HepG2 (cell line): Measurements from ENCODE around the gene WDR19. TPM values are rescaled to one million over a fixed set of nuclear protein-coding genes. Genes with fewer than 3 reads are reported as not detected.

Experiments used
- DPF2 ChIP-seq: sonication (generic); formaldehyde crosslinking; IDR thresholded peaks from 2 replicates; pipeline ENCODE4 v1.4.0; 2020; ENCODE audit warnings: mild to moderate bottlenecking, low read depth, missing genetic modification reagents, borderline replicate concordance
- GATA4 ChIP-seq: sonication (generic); IDR thresholded peaks from 2 replicates; pipeline ENCODE4 v1.6.1; 2016; ENCODE audit warnings: antibody characterized with exemption, low read depth, borderline replicate concordance
- HOXD1 ChIP-seq: sonication (generic); formaldehyde crosslinking; IDR thresholded peaks from 2 replicates; pipeline ENCODE4 v1.5.0; 2020; ENCODE audit warnings: missing genetic modification reagents
- IRX3 ChIP-seq: sonication (generic); formaldehyde crosslinking; IDR thresholded peaks from 2 replicates; pipeline ENCODE4 v1.8.1; 2023; ENCODE audit warnings: mild to moderate bottlenecking, low read depth, missing genetic modification reagents, borderline replicate concordance
- KMT2A ChIP-seq: sonication (generic); formaldehyde crosslinking; IDR thresholded peaks from 2 replicates; pipeline ENCODE4 v1.4.0; 2020; ENCODE audit warnings: missing genetic modification reagents
- NCOA5 ChIP-seq: sonication (generic); formaldehyde crosslinking; IDR thresholded peaks from 2 replicates; pipeline ENCODE4 v1.4.0; 2020; ENCODE audit warnings: missing genetic modification reagents
- NR2F2 ChIP-seq: IDR thresholded peaks from 2 replicates; pipeline ENCODE4 v1.6.1; 2012; ENCODE audit warnings: low read depth, inconsistent platforms, borderline replicate concordance
- SIX1 ChIP-seq: sonication (generic); formaldehyde crosslinking; IDR thresholded peaks from 2 replicates; pipeline ENCODE4 v1.4.0; 2020; ENCODE audit warnings: missing genetic modification reagents, borderline replicate concordance
- SMAD3 ChIP-seq: sonication (generic); formaldehyde crosslinking; IDR thresholded peaks from 2 replicates; pipeline ENCODE4 v1.4.0; 2020; ENCODE audit warnings: missing genetic modification reagents
- ZBTB8A ChIP-seq: sonication (generic); formaldehyde crosslinking; IDR thresholded peaks from 2 replicates; pipeline ENCODE4 v1.4.0; 2020; ENCODE audit warnings: mild to moderate bottlenecking, low read depth, missing genetic modification reagents, borderline replicate concordance
- ZNF431 ChIP-seq: sonication (generic); formaldehyde crosslinking; IDR thresholded peaks from 2 replicates; pipeline ENCODE4 v1.9.0; 2022; ENCODE audit warnings: missing genetic modification reagents, low read depth, mild to moderate bottlenecking, borderline replicate concordance
- ZNF484 ChIP-seq: sonication (generic); formaldehyde crosslinking; IDR thresholded peaks from 2 replicates; pipeline ENCODE4 v1.5.1; 2020; ENCODE audit warnings: mild to moderate bottlenecking, low read depth, missing genetic modification reagents, borderline replicate concordance
- ZNF605 ChIP-seq: sonication (generic); formaldehyde crosslinking; IDR thresholded peaks from 2 replicates; pipeline ENCODE4 v1.8.0; 2022; ENCODE audit warnings: mild to moderate bottlenecking, missing genetic modification reagents
- ZNF790 ChIP-seq: sonication (generic); formaldehyde crosslinking; IDR thresholded peaks from 2 replicates; pipeline ENCODE4 v1.8.0; 2022; ENCODE audit warnings: missing genetic modification reagents, mild to moderate bottlenecking, borderline replicate concordance
- ZNF816 ChIP-seq: sonication (generic); formaldehyde crosslinking; IDR thresholded peaks from 2 replicates; pipeline ENCODE4 v1.8.0; 2022; ENCODE audit warnings: missing genetic modification reagents, mild to moderate bottlenecking, borderline replicate concordance
- polyA plus RNA-seq, 8 experiments: library from polyadenylated mRNA; depleted of rRNA in 3 of 8; stranded (reverse) in 7 of 8; unstranded in 1 of 8; fragments of >200 nt; fragmentation: Illumina TruSeq in 4 of 8; extraction: Trizol in 4 of 8; gene quantifications; 2 replicates each; pipeline versions ENCODE4 v1.2.1 to v1.2.3, GENCODE V29; 2011 to 2016; ENCODE audit warnings: low read depth in 4 of 8, missing spikeins in 1 of 8, mixed read lengths in 1 of 8; ENCODE audit not compliant: insufficient read depth in 1 of 8
- total RNA-seq, 5 experiments: library from RNA; depleted of rRNA; stranded (reverse); fragments of >200 nt; fragmentation: Illumina TruSeq; extraction: Trizol; gene quantifications; 2 replicates each; pipeline ENCODE4 v1.2.3, GENCODE V29; 2016; ENCODE audit warnings: low read depth in 1 of 5
- TF ChIP-seq, protein P1 (sequence below): sonication (generic); formaldehyde crosslinking; IDR thresholded peaks from 2 replicates; pipeline ENCODE4 v1.9.0; 2021; ENCODE audit warnings: missing genetic modification reagents, borderline replicate concordance
- TF ChIP-seq, protein P2 (sequence below): fragments of 450-650 bp; IDR thresholded peaks from 2 replicates; pipeline ENCODE4 v1.6.1; 2017
- TF ChIP-seq, protein P3 (sequence below): fragments of 450-650 bp; IDR thresholded peaks from 2 replicates; pipeline ENCODE4 v1.6.1; 2016
- TF ChIP-seq, protein P4 (sequence below): sonication (generic); formaldehyde crosslinking; IDR thresholded peaks from 2 replicates; pipeline ENCODE4 v1.8.1; 2023; ENCODE audit warnings: mild to moderate bottlenecking, missing genetic modification reagents, borderline replicate concordance
- TF ChIP-seq, protein P5 (sequence below): sonication (generic); formaldehyde crosslinking; IDR thresholded peaks from 2 replicates; pipeline ENCODE4 v1.5.0; 2020; ENCODE audit warnings: missing genetic modification reagents
- TF ChIP-seq, protein P6 (sequence below): sonication (generic); formaldehyde crosslinking; IDR thresholded peaks from 2 replicates; pipeline ENCODE4 v1.4.0; 2020; ENCODE audit warnings: missing genetic modification reagents

WDR19 gene
- total and polyA plus RNA-seq, 2 of the 13 experiments (the other 11 are each of a cell fraction or from before 2014, with no cell fraction given): 22.9 to 34.1 TPM

DNA sequence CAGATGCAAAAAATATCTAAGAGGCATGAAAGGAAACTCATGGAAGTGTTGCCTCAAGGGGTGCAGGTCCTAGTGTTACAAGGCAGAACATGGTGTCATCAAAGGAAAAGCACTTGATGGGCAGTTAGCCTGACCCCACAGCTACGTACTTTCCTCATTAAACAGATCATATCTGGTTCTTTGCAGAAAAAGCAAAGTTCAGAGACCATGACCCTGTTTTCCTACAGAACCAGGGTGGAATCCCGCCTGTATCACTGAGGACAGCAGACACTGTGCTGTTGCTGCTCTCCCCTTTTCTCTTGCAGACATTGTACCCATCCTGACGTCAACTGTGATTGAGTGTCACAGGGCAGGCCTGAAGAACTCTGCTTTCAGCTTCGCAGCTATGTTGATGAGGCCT, 92.2 kb downstream of the WDR19 start (continued):
- TF ChIP-seq, protein P1, sequence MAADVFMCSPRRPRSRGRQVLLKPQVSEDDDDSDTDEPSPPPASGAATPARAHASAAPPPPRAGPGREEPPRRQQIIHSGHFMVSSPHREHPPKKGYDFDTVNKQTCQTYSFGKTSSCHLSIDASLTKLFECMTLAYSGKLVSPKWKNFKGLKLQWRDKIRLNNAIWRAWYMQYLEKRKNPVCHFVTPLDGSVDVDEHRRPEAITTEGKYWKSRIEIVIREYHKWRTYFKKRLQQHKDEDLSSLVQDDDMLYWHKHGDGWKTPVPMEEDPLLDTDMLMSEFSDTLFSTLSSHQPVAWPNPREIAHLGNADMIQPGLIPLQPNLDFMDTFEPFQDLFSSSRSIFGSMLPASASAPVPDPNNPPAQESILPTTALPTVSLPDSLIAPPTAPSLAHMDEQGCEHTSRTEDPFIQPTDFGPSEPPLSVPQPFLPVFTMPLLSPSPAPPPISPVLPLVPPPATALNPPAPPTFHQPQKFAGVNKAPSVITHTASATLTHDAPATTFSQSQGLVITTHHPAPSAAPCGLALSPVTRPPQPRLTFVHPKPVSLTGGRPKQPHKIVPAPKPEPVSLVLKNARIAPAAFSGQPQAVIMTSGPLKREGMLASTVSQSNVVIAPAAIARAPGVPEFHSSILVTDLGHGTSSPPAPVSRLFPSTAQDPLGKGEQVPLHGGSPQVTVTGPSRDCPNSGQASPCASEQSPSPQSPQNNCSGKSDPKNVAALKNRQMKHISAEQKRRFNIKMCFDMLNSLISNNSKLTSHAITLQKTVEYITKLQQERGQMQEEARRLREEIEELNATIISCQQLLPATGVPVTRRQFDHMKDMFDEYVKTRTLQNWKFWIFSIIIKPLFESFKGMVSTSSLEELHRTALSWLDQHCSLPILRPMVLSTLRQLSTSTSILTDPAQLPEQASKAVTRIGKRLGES: no peak
- no peak for TF ChIP-seq ZNF605 (CRISPR knock-in tag)
- TF ChIP-seq, protein P2, sequence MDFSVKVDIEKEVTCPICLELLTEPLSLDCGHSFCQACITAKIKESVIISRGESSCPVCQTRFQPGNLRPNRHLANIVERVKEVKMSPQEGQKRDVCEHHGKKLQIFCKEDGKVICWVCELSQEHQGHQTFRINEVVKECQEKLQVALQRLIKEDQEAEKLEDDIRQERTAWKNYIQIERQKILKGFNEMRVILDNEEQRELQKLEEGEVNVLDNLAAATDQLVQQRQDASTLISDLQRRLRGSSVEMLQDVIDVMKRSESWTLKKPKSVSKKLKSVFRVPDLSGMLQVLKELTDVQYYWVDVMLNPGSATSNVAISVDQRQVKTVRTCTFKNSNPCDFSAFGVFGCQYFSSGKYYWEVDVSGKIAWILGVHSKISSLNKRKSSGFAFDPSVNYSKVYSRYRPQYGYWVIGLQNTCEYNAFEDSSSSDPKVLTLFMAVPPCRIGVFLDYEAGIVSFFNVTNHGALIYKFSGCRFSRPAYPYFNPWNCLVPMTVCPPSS: no peak
- TF ChIP-seq ZNF431 (CRISPR knock-in tag): no peak
- no peak for TF ChIP-seq NCOA5 (CRISPR knock-in tag)
- no peak for TF ChIP-seq SMAD3 (CRISPR knock-in tag)
- TF ChIP-seq, protein P3, sequence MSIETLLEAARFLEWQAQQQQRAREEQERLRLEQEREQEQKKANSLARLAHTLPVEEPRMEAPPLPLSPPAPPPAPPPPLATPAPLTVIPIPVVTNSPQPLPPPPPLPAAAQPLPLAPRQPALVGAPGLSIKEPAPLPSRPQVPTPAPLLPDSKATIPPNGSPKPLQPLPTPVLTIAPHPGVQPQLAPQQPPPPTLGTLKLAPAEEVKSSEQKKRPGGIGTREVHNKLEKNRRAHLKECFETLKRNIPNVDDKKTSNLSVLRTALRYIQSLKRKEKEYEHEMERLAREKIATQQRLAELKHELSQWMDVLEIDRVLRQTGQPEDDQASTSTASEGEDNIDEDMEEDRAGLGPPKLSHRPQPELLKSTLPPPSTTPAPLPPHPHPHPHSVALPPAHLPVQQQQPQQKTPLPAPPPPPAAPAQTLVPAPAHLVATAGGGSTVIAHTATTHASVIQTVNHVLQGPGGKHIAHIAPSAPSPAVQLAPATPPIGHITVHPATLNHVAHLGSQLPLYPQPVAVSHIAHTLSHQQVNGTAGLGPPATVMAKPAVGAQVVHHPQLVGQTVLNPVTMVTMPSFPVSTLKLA: no peak
- no peak for TF ChIP-seq GATA4
- TF ChIP-seq ZNF816 (CRISPR knock-in tag): no peak
- no peak for TF ChIP-seq ZNF790 (CRISPR knock-in tag)
- TF ChIP-seq, protein P4, sequence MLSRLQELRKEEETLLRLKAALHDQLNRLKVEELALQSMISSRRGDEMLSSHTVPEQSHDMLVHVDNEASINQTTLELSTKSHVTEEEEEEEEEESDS (CRISPR knock-in tag): no peak
- no peak for TF ChIP-seq ZBTB8A (CRISPR knock-in tag)
- TF ChIP-seq, protein P5, sequence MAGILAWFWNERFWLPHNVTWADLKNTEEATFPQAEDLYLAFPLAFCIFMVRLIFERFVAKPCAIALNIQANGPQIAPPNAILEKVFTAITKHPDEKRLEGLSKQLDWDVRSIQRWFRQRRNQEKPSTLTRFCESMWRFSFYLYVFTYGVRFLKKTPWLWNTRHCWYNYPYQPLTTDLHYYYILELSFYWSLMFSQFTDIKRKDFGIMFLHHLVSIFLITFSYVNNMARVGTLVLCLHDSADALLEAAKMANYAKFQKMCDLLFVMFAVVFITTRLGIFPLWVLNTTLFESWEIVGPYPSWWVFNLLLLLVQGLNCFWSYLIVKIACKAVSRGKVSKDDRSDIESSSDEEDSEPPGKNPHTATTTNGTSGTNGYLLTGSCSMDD: no peak
- TF ChIP-seq ZNF484 (CRISPR knock-in tag): no peak
- TF ChIP-seq HOXD1: no peak
- TF ChIP-seq KMT2A (CRISPR knock-in tag): no peak
- peak; percentile 54 for TF ChIP-seq NR2F2
- TF ChIP-seq, protein P6, sequence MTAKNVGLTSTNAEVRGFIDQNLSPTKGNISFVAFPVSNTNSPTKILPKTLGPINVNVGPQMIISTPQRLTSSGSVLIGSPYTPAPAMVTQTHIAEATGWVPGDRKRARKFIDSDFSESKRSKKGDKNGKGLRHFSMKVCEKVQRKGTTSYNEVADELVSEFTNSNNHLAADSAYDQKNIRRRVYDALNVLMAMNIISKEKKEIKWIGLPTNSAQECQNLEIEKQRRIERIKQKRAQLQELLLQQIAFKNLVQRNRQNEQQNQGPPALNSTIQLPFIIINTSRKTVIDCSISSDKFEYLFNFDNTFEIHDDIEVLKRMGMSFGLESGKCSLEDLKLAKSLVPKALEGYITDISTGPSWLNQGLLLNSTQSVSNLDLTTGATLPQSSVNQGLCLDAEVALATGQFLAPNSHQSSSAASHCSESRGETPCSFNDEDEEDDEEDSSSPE (CRISPR knock-in tag): peak; percentile 23; the same call in 1 of the 2 replicates
- peak; percentile 18; the same call in 1 of the 2 replicates for TF ChIP-seq DPF2 (CRISPR knock-in tag)
- no peak for TF ChIP-seq SIX1 (CRISPR knock-in tag)
- TF ChIP-seq IRX3: no peak
